IMR-90 (cell line): Measurements from ENCODE around the gene HYAL4. TPM values are rescaled to one million over a fixed set of nuclear protein-coding genes. Genes with fewer than 3 reads are reported as not detected.

Experiments used
- ATAC-seq: fragments of 200-7000 bp; cut with Tn5 transposase; 2 replicates; pipeline ENCODE4 v1.9.1; 2020; ENCODE audit warnings: low read depth, mild to moderate bottlenecking, moderate library complexity
- BruUV-seq: library from RNA; stranded (reverse); fragments of 400-500 nt; replicated peaks from 2 replicates; lab custom pipeline; 2021; lab: Mats Ljungman, UMichigan
- CTCF ChIA-PET: fragments of 300-600 bp; formaldehyde crosslinking; extraction: SDS; loops from one replicate; lab custom pipeline; 2021; ENCODE audit warnings: antibody characterized with exemption; lab: Yijun Ruan, JAX
- POLR2A ChIA-PET: fragments of 300-600 bp; sonication (Branson Sonifier 250); formaldehyde crosslinking; loops from one replicate; lab custom pipeline; 2022; ENCODE audit warnings: antibody characterized with exemption; ENCODE audit not compliant: unreplicated experiment; lab: Charles Lee
- DNase-seq: peaks from one replicate; pipeline ENCODE4 v3.0.0; 2013
- H2AFZ ChIP-seq: replicated peaks from 2 replicates; pipeline ENCODE3; 2013; ENCODE audit warnings: low read length, mild to moderate bottlenecking; ENCODE audit not compliant: poor library complexity
- H2AK5ac ChIP-seq: 2 replicates; pipeline ENCODE4 v1.6.1; 2013; ENCODE audit warnings: low read depth, low read length, inconsistent platforms
- H2AK9ac ChIP-seq: replicated peaks from 2 replicates; pipeline ENCODE3; 2013; ENCODE audit warnings: mild to moderate bottlenecking, low read depth, low read length, moderate library complexity; ENCODE audit not compliant: poor library complexity
- H2BK120ac ChIP-seq: 2 replicates; pipeline ENCODE4 v1.6.1; 2013; ENCODE audit warnings: low read depth, low read length, inconsistent platforms
- H2BK15ac ChIP-seq: 3 replicates; pipeline ENCODE4 v1.6.1; 2013; ENCODE audit warnings: low read depth, low read length, inconsistent platforms
- H2BK20ac ChIP-seq: 2 replicates; pipeline ENCODE4 v1.6.1; 2013; ENCODE audit warnings: low read depth, mild to moderate bottlenecking, inconsistent platforms, low read length, moderate library complexity
- H2BK5ac ChIP-seq: 2 replicates; pipeline ENCODE4 v1.6.1; 2013; ENCODE audit warnings: mild to moderate bottlenecking, low read depth, low read length, inconsistent platforms; ENCODE audit not compliant: poor library complexity, severe bottlenecking
- H3K14ac ChIP-seq: replicated peaks from 2 replicates; pipeline ENCODE4 v1.6.1; 2013; ENCODE audit warnings: low read depth, low read length, inconsistent platforms
- H3K18ac ChIP-seq: 2 replicates; pipeline ENCODE4 v1.6.1; 2013; ENCODE audit warnings: low read depth, low read length, control low read depth
- H3K23ac ChIP-seq: 2 replicates; pipeline ENCODE4 v1.6.1; 2013; ENCODE audit warnings: low read depth, low read length, inconsistent platforms
- H3K27ac ChIP-seq: 2 replicates; pipeline ENCODE4 v1.5.1; 2013; ENCODE audit warnings: mild to moderate bottlenecking, control low read depth, low read length; ENCODE audit not compliant: insufficient read depth
- H3K27me3 ChIP-seq: 2 replicates; pipeline ENCODE4 v1.6.1; 2013; ENCODE audit warnings: low read length; ENCODE audit not compliant: control insufficient read depth, insufficient read depth
- H3K36me3 ChIP-seq: 2 replicates; pipeline ENCODE4 v1.6.1; 2013; ENCODE audit warnings: low read length, mixed read lengths; ENCODE audit not compliant: control insufficient read depth, insufficient read depth
- H3K4ac ChIP-seq: 2 replicates; pipeline ENCODE4 v1.6.1; 2013; ENCODE audit warnings: low read depth, low read length, inconsistent platforms
- H3K4me1 ChIP-seq: 2 replicates; pipeline ENCODE4 v1.6.1; 2013; ENCODE audit warnings: low read length, mixed read lengths; ENCODE audit not compliant: control insufficient read depth, insufficient read depth
- H3K4me2 ChIP-seq: 2 replicates; pipeline ENCODE4 v1.6.1; 2013; ENCODE audit warnings: low read depth, mild to moderate bottlenecking, control low read depth, low read length, moderate library complexity
- H3K4me3 ChIP-seq: 2 replicates; pipeline ENCODE4 v1.5.1; 2013; ENCODE audit warnings: low read depth, mild to moderate bottlenecking, control low read depth, low read length, moderate library complexity; ENCODE audit not compliant: insufficient read depth
- H3K56ac ChIP-seq: 2 replicates; pipeline ENCODE4 v1.6.1; 2013; ENCODE audit warnings: low read length, inconsistent platforms; ENCODE audit not compliant: insufficient read depth; ENCODE audit errors: extremely low read depth
- H3K79me1 ChIP-seq, 2 experiments: 2 replicates each; pipeline ENCODE4 v1.6.1; 2013; ENCODE audit warnings: low read length in 2 of 2, inconsistent platforms in 1 of 2, low read depth in 1 of 2
- H3K9ac ChIP-seq: 2 replicates; pipeline ENCODE4 v1.6.1; 2013; ENCODE audit warnings: low read depth, low read length, control low read depth
- H3K9me1 ChIP-seq: 2 replicates; pipeline ENCODE4 v1.6.1; 2013; ENCODE audit warnings: low read length, inconsistent platforms; ENCODE audit not compliant: insufficient read depth
- H3K9me3 ChIP-seq: 2 replicates; pipeline ENCODE4 v1.6.1; 2013; ENCODE audit warnings: low read length; ENCODE audit not compliant: control insufficient read depth, insufficient read depth
- H4K20me1 ChIP-seq: 2 replicates; pipeline ENCODE4 v1.6.1; 2013; ENCODE audit warnings: low read length, inconsistent platforms; ENCODE audit not compliant: insufficient read depth
- H4K5ac ChIP-seq: 2 replicates; pipeline ENCODE4 v1.6.1; 2013; ENCODE audit warnings: mild to moderate bottlenecking, low read depth, low read length, control low read depth
- H4K8ac ChIP-seq, 2 experiments: 2 replicates each; pipeline ENCODE4 v1.6.1; 2013; ENCODE audit warnings: low read depth in 2 of 2, low read length in 2 of 2, control low read depth in 1 of 2, inconsistent platforms in 1 of 2
- H4K91ac ChIP-seq: 2 replicates; pipeline ENCODE4 v1.6.1; 2013; ENCODE audit warnings: low read depth, low read length, inconsistent platforms; ENCODE audit not compliant: insufficient read depth
- BHLHE40 ChIP-seq: fragments of 150-350 bp; IDR thresholded peaks from 2 replicates; pipeline ENCODE4 v1.6.1; 2016; ENCODE audit warnings: mild to moderate bottlenecking, low read depth, low read length
- CEBPB ChIP-seq: IDR thresholded peaks from 2 replicates; pipeline ENCODE4 v1.6.1; 2012; ENCODE audit warnings: low read depth, low read length, improper control_type of control experiment
- CHD1 ChIP-seq: IDR thresholded peaks from 2 replicates; pipeline ENCODE4 v1.6.1; 2012; ENCODE audit warnings: low read depth, low read length, improper control_type of control experiment
- FOS ChIP-seq: fragments of 150-350 bp; IDR thresholded peaks from 2 replicates; pipeline ENCODE4 v1.6.1; 2016; ENCODE audit warnings: low read depth, low read length
- MAFK ChIP-seq: IDR thresholded peaks from 2 replicates; pipeline ENCODE4 v1.6.1; 2012; ENCODE audit warnings: low read depth, low read length, improper control_type of control experiment
- MAZ ChIP-seq: IDR thresholded peaks from 2 replicates; pipeline ENCODE4 v1.6.1; 2012; ENCODE audit warnings: low read depth, mild to moderate bottlenecking, low read length, improper control_type of control experiment, moderate library complexity, borderline replicate concordance
- MXI1 ChIP-seq: IDR thresholded peaks from 2 replicates; pipeline ENCODE4 v1.6.1; 2012; ENCODE audit warnings: low read depth, mild to moderate bottlenecking, low read length, moderate library complexity, borderline replicate concordance
- NFE2L2 ChIP-seq: fragments of 150-350 bp; IDR thresholded peaks from 2 replicates; pipeline ENCODE4 v1.6.1; 2016; ENCODE audit warnings: low read depth, mild to moderate bottlenecking, low read length
- POLR2A ChIP-seq: IDR thresholded peaks from 2 replicates; pipeline ENCODE4 v1.6.1; 2012; ENCODE audit warnings: mild to moderate bottlenecking, low read depth, low read length
- RAD21 ChIP-seq: IDR thresholded peaks from 2 replicates; pipeline ENCODE4 v1.6.1; 2012; ENCODE audit warnings: low read length, improper control_type of control experiment
- RCOR1 ChIP-seq: IDR thresholded peaks from 2 replicates; pipeline ENCODE4 v1.6.1; 2012; ENCODE audit warnings: mild to moderate bottlenecking, low read length, improper control_type of control experiment; ENCODE audit not compliant: insufficient replicate concordance
- USF2 ChIP-seq: fragments of 150-350 bp; IDR thresholded peaks from 2 replicates; pipeline ENCODE4 v1.6.1; 2017; ENCODE audit warnings: mild to moderate bottlenecking, antibody characterized with exemption, low read length, low read depth
- WGBS, 2 experiments: methylation state at CpG; one replicate each; pipeline versions ENCODE4 v1.1.5 to v1.1.7; 2013; ENCODE audit warnings: missing lambda C conversion rate in 2 of 2; ENCODE audit not compliant: insufficient read length in 1 of 2; ENCODE audit errors: extremely low coverage in 2 of 2; 5-methylcytosine and 5-hydroxymethylcytosine counted together
- dilution Hi-C: fragments of 300-500 bp; cut with HindIII; formaldehyde crosslinking; loops from one replicate; pipeline ENCODE4 v1.14.3; 2018; ENCODE audit warnings: low sequenced_read_pairs; ENCODE audit not compliant: unreplicated experiment
- in situ Hi-C: fragments of 300-500 bp; cut with MboI; formaldehyde crosslinking; loops from 3 replicates; pipeline ENCODE4 v1.14.3; 2019; ENCODE audit warnings: low sequenced_read_pairs, inconsistent platforms, mixed read lengths
- intact Hi-C: fragments of 100-400 bp; cut with micrococcal nuclease; formaldehyde crosslinking; loops from 2 replicates; pipeline ENCODE4 v1.10.0; 2022
- polyA plus RNA-seq, 3 experiments: library from polyadenylated mRNA; depleted of rRNA; stranded (reverse); fragments of >200 nt; gene quantifications; 2 replicates each; pipeline ENCODE4 v1.2.3, GENCODE V29; 2012; ENCODE audit warnings: low replicate concordance in 1 of 3
- total RNA-seq: library from RNA; depleted of rRNA; stranded (reverse); fragments of >200 nt; gene quantifications from 2 replicates; pipeline ENCODE4 v1.2.3, GENCODE V29; 2012
- TF ChIP-seq, protein P1 (sequence below): fragments of 150-350 bp; IDR thresholded peaks from 2 replicates; pipeline ENCODE4 v1.6.1; 2016; ENCODE audit warnings: low read depth, mild to moderate bottlenecking, low read length, moderate library complexity, borderline replicate concordance

The HYAL4 gene
- total and polyA plus RNA-seq, 2 of the 4 experiments (the other 2 are of a cell fraction) = not detected

- in situ Hi-C loops = no loop called here
- no peaks in the 10 kb centered on the region for H3K9me3 ChIP-seq
- no peak overlapping the region for H2AK9ac ChIP-seq
- no peak overlapping the region for H3K14ac ChIP-seq
- TF ChIP-seq MAFK = no peak
- TF ChIP-seq USF2 = no peak
- TF ChIP-seq MXI1 = no peak
- no peak for TF ChIP-seq RCOR1
- TF ChIP-seq POLR2A = no peak
- no peak for TF ChIP-seq CEBPB
- no peak for TF ChIP-seq CHD1
- TF ChIP-seq RAD21 = no peak
- TF ChIP-seq FOS = no peak
- TF ChIP-seq NFE2L2 = no peak
- TF ChIP-seq BHLHE40 = no peak
- no peak for TF ChIP-seq MAZ
- TF ChIP-seq, protein P1, sequence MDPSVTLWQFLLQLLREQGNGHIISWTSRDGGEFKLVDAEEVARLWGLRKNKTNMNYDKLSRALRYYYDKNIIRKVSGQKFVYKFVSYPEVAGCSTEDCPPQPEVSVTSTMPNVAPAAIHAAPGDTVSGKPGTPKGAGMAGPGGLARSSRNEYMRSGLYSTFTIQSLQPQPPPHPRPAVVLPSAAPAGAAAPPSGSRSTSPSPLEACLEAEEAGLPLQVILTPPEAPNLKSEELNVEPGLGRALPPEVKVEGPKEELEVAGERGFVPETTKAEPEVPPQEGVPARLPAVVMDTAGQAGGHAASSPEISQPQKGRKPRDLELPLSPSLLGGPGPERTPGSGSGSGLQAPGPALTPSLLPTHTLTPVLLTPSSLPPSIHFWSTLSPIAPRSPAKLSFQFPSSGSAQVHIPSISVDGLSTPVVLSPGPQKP = no peak
- no peak overlapping the region for H3K27ac ChIP-seq
- H3K56ac ChIP-seq = no peak overlapping the region
- no peak overlapping the region for H2BK120ac ChIP-seq
- no peak overlapping the region for H4K5ac ChIP-seq
- no peaks in the 10 kb centered on the region for H3K4me1 ChIP-seq
- no peak overlapping the region for H3K23ac ChIP-seq
- POLR2A ChIA-PET = no interaction called here
- H4K8ac ChIP-seq = no peak overlapping the region
- H3K4ac ChIP-seq = no peak overlapping the region
- WGBS, 2 experiments = no CpG with 5 or more reads among the region's 1 CpG
- no peaks in the 10 kb centered on the region for H3K9me1 ChIP-seq
- intact Hi-C loops = no loop called here
- no peak overlapping the region for H2BK20ac ChIP-seq
- no peak overlapping the region for H2BK15ac ChIP-seq
- CTCF ChIA-PET = no interaction called here
- ATAC-seq (no peak), DNase-seq (no peak)
- no peak overlapping the region for H2AFZ ChIP-seq
- no peak overlapping the region for H3K9ac ChIP-seq
- H4K91ac ChIP-seq = no peak overlapping the region
- no peak overlapping the region for H2BK5ac ChIP-seq
- no peak overlapping the region for H3K18ac ChIP-seq
- H3K27me3 ChIP-seq = no peaks in the 10 kb centered on the region
- H4K20me1 ChIP-seq = no peaks in the 10 kb centered on the region
- H3K79me1 ChIP-seq = no peaks in the 10 kb centered on the region
- no peak overlapping the region for H3K4me2 ChIP-seq
- no TSS peak for BruUV-seq
- no peak overlapping the region for H2AK5ac ChIP-seq
- dilution Hi-C loops = no loop called here
- H3K4me3 ChIP-seq = no peak overlapping the region
- H3K36me3 ChIP-seq = no peaks in the 10 kb centered on the region
Measured at GRCh38 chr7:123847868-123848267, 2.9 kb downstream of the HYAL4 start.
